Hepatocyte (in vitro differentiated cells): ENCODE data around the gene ARID3A.

Experiments
- EZH2 ChIP-seq: fragments of 200-600 bp; sonication (generic); IDR thresholded peaks from 2 replicates; pipeline ENCODE4 v1.6.1; 2016; ENCODE audit warnings: antibody characterized with exemption, mild to moderate bottlenecking, borderline replicate concordance
- TF ChIP-seq, protein P1 (sequence below): fragments of 200-600 bp; sonication (generic); IDR thresholded peaks from 2 replicates; pipeline ENCODE4 v1.5.1; 2016; ENCODE audit warnings: antibody characterized with exemption, mild to moderate bottlenecking; ENCODE audit not compliant: poor library complexity

DNA sequence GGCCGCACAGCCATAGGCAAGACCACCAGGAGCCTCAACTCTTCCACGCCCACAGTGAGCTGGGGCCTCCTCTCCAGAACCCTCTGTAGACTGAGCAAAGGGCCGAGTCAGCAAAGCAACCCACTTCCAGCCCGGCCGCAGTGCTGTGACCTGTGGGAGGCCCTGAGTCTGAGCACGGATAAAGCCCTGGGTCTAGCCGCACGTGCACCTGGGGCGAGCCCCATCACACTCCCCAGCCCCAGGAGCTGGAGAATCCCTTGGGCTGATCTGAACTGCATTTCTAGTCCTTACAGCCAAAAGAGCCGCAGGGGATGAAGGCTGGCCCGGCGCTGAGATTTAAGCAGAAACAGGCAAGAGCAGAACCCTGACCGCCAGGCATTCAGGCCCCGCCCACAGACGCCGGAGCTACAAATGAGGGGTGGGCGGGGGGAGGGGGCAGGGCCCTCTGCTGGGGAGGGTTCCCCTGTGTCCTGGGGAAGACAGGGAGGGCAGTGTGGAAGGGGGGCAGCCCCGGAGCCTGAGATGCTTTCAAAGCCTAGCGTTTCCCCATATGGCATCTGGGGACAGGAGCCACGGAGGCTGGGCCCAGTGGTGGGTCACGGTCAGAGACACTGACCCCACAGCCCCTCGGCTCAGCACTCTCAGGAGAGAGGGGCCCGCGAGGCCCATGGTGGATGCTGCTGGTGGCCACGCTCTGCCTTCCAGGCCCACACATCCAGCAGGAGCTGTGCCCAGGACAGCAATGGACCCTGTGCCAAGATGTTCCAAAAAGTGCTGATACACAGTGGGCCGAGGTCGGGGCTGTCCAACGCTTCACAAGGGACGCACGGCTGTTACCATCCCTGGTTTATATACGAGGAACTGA is 90.2 kb downstream of the ARID3A start:
- TF ChIP-seq, protein P1, sequence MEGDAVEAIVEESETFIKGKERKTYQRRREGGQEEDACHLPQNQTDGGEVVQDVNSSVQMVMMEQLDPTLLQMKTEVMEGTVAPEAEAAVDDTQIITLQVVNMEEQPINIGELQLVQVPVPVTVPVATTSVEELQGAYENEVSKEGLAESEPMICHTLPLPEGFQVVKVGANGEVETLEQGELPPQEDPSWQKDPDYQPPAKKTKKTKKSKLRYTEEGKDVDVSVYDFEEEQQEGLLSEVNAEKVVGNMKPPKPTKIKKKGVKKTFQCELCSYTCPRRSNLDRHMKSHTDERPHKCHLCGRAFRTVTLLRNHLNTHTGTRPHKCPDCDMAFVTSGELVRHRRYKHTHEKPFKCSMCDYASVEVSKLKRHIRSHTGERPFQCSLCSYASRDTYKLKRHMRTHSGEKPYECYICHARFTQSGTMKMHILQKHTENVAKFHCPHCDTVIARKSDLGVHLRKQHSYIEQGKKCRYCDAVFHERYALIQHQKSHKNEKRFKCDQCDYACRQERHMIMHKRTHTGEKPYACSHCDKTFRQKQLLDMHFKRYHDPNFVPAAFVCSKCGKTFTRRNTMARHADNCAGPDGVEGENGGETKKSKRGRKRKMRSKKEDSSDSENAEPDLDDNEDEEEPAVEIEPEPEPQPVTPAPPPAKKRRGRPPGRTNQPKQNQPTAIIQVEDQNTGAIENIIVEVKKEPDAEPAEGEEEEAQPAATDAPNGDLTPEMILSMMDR, result no peak
- TF ChIP-seq EZH2, result no peak
